Right ventricle myocardium superior (tissue), 1 donor: Measurements from ENCODE around the gene C14orf180. TPM values are rescaled to one million over a fixed set of nuclear protein-coding genes. Genes with fewer than 3 reads are reported as not detected.

Experiments
- ATAC-seq: fragments of 200-7000 bp; cut with Tn5 transposase; one replicate; pipeline ENCODE4 v1.9.1; 2020; ENCODE audit warnings: mild to moderate bottlenecking; ENCODE audit not compliant: poor library complexity
- DNase-seq: peaks from one replicate; pipeline ENCODE4 v3.0.0-alpha.2; 2020
- intact Hi-C: fragments of 100-400 bp; cut with DNase I; formaldehyde crosslinking; loops from one replicate; pipeline ENCODE4 v1.11.2; 2022
- total RNA-seq: library from RNA; stranded (reverse); fragmentation: NEBNext Ultra II Directional; extraction: Animal tissue kit (Norgen Biotek cat#: 25700); gene quantifications from one replicate; pipeline ENCODE4 v1.2.1, GENCODE V29; 2021
- donor health status: DM: no; HTN: yes; CAD: no; lungs with severe emphysema.

The C14orf180 gene
- total RNA-seq, 1 donor from 2014 or later: 42.5 TPM

DNA sequence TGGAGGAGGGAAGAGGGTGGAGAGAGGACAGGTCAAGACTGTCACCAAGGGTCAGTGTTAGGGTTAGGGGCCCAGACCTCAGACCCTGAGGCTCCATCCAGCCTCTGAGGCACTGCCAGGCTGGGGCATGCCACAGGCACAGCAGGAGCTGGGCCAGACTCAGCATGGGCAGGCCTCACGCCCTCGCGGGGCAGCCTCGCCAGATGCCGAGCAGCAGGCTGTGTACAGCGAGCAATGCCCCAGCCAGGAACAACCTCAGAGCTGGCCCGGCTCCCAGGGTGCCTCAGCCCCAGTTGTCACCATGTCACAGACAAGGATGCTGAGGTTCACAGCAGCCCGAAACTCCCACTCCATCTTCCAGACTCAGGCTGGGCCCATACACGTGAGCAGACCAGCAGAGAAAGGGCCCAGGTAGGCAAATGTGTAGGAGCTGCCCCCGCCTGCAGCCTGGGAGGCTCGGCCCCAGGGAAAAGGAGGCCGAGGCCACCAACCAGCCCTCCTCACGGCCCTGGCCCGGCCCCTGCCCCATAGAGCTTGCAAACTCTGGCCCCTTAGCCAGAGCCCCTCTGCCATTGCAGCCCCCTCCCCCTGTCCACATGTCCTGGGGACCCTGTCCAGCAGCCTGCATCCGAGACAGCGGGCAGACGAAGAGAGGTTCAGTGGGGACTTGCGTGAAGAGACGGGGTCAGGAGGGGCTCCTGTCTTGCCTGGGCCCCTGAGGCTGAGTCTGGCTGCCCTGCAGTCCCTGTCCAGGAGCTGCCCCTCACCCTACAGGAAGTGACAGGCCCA is 7.5 kb downstream of the C14orf180 start:
- intact Hi-C loops: no loop called here
- ATAC-seq (peak; percentile 47), DNase-seq (peak; percentile 89)

DNA sequence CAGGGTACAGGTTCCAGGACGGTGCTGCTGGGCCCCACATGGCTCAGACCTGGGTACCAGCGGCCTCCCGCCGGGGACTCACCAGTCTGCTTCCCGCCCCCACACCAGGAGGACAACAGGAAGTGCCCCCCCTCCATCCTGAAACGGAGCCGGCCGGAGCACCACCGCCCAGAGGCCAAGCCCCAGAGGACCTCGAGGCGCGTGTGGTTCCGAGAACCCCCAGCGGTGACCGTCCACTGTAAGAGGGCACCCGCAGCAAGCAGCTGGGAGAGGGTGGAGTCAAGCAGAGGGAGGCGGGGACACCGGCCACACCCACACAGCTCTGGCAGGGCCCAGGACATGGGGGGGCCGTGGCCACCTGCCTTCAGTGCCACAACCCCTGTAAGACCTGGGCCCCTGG is 8.1 kb downstream of the C14orf180 start:
- DNase-seq (no peak), ATAC-seq (no peak)
- intact Hi-C loops: no loop called here

DNA sequence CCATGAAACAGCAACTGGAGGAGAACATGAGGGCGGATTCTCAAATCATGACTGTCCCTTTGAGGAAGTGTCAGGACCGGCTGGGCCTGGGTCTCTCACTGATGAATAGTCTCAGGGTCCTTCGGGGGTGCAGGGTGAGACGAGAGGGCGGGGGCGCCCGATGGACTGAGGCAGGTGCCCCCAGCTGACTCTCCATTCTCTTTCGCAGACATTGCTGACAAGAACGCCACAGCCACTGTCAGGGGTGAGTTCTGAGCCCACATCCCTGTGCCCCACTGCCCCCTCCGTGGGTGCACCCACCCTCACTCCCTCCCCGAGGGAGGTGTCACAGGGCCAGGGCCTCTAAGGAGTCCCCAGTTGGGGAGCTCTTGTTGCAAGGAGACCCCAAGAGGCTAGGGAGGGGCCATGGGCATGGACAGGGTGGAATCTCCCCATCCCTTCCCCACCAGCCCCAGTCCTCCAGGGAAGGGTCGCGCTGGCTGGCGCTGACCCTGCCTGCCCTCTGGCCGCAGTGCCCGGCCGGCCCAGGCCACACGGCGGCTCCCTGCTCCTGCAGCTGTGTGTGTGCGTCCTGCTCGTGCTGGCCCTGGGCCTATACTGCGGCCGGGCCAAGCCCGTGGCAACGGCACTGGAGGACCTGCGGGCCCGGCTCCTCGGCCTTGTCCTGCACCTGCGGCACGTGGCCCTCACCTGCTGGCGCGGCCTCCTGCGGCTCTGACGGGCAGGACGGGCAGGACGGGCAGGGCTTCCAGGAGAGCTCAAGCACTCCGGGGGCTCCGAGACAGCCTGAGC is 8.7 kb downstream of the C14orf180 start:
- DNase-seq (no peak), ATAC-seq (no peak)
- intact Hi-C loops: no loop called here

DNA sequence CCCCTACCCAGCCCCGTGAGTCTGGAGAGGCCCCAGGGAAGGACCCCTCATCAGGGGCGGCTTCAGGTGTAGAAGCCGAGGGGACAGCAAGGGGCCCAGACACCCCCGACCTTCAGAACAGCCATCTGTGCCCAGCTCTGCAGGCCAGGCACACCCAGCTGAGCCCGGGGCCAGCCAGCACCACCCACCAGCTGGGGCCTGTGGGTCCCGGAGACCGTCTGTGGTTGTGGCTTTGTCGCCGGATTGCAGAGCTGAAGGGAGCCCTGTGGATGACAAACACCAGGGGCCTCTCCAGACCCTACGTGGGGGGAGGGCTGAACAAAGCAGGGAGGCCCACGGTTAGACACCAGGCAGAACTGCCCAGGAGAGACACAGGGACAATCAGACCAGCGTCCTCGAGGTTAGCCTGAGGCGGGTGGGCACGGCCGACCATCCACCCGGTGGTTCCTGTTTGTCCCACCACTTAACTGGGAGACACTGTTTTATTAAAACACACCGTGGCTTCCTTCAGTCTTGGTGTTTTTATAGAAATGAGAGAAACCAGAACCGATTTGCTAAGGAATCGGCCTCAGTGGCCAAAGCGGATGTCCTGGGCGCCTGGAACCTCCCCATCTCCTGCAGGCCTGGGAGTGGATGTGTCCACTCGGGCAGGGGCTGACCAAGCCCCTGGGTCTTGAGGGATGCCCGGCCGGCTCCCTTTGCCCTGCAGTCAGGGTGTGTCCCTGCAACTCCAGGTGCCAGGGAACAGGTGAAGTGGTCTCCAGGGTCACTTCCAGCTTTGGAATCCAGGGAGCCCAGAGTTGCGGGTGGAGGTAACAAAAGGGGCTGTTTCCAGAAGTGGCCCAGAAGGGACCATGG is 10.0 kb downstream of the C14orf180 start:
- DNase-seq (no peak), ATAC-seq (no peak)
- intact Hi-C loops: no loop called here

DNA sequence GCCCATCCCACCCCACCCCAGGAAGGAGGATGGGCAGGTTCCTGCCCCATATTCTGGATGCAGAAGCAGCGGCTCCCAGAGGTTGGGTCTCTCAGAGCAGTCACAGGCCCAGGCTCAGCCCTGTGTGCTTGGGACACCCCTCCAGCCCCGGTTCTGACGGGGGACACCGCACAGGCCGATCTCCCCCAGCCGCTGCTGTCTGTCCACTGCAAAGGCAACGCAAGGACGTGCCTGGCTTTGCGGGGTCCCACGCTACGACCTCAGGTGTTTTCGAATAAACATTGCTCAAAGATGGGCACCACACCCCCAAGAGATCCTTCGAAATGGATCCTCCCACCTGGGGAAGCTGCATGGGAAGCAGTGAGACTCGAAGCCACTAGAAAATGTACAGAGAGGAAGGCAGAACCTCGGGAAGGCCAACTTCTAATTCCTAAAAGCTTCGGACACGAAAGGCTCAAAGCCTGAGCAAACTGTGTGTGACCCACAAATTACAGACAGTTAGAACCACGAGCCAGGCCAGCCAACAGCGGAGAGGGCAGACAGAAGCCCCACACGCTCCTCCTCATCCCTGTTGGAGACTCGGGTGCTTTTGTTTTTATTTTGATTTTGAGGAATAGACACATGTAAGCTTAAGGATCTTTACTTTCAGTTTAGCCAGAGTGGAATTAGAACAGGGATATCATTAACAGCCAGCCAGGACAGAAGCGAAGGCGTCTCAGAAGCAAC is 10.8 kb downstream of the C14orf180 start:
- intact Hi-C loops: no loop called here
- ATAC-seq (no peak), DNase-seq (peak; percentile 29)

DNA sequence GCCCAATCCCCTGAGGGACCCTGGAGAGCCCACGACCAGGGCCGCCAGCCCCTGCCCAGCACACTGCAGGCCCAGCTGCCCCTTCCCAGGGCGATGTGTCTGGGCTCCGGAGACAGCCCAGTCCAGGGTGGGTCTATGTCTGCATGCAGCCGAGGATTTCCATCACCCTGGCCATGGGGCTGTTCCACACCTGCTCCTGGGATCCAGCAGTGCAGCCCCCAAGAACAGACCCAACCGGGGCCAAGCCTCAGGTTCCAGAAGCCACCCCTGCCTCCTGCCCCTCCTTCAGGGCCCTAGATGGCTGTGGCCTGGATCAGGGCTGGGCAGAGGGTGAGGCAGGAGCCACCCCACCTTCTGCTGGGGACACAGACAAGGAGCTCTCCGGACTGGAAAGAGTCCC is 11.5 kb downstream of the C14orf180 start:
- ATAC-seq (no peak), DNase-seq (peak; percentile 27)
- intact Hi-C loops: no loop called here

DNA sequence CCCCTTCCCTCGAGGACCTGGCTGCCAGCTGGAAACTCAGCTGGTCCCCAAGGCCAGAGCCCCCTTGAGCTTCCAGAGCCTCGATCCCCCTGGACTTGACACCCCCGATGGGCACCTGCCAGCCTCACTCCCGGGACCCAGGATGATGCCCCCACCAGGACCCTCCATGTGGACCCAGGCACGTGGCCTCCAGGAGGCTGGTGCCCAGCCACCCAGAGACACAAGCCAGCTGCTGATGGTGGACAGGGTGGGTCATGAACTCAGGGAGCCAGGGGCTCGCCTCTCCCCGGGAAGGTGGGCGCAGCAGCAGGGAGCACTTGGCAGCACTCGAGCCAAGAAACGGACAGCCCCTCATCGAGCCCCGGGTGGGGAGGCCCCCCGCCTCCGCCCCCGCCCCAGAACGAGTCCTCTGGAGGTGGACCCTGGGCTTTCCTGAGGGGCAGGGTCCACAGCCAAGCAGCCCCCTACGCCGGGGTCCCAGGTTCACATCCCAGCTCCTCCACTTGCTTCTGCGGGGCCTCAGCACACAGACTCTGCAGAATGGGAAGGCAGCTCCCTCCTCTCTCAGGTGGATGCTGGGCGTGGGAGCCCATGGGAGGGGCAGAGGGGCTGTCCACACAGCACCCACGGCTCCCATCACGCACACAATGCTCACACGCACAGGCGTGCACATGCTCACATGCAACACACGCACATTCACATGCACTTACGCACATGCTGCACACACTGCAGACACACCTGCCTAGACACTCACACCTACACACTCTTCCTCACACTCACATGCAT is 12.1 kb downstream of the C14orf180 start:
- DNase-seq: peak; percentile 35
- ATAC-seq: no peak
- intact Hi-C loops: no loop called here

DNA sequence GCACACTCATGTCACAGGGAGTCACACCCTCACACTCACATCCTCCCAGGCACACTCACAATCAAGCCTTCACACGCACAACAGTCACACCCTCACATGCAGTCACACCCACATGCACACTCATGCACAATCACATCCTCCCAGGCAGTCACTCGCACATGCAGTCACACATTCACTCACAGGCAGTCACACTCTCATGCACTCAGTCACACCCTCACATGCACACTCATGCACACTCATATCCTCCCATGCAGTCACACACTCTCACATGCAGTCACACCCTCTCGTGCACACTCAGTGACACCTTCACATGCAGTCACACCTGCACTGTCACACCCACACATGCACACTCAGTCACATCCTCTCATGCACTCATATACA is 12.7 kb downstream of the C14orf180 start:
- intact Hi-C loops: no loop called here

DNA sequence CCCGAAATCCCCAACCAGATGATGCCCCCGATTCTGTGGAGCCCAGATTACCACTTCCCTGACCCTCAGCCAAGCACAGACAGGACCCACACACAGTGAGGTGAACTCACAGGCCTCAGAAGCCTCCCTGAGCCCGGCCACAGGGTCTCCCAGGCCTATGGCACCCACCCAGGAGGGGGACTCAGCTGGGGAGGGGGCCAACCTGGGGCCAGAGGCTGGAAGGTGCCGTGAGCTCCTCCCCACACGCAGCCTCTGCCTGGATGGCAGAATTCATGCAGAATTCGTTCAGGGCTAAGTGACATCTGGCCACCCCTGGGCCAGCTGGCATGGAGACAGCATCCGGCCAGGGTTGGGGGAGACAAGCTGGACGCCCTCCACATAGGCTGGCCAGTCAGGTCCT is 13.2 kb downstream of the C14orf180 start:
- ATAC-seq (no peak), DNase-seq (peak; percentile 36)
- intact Hi-C loops: no loop called here

More for the DNA sequence above, 12.7 kb downstream of the C14orf180 start:
- ATAC-seq (no peak), DNase-seq (no peak)

DNA sequence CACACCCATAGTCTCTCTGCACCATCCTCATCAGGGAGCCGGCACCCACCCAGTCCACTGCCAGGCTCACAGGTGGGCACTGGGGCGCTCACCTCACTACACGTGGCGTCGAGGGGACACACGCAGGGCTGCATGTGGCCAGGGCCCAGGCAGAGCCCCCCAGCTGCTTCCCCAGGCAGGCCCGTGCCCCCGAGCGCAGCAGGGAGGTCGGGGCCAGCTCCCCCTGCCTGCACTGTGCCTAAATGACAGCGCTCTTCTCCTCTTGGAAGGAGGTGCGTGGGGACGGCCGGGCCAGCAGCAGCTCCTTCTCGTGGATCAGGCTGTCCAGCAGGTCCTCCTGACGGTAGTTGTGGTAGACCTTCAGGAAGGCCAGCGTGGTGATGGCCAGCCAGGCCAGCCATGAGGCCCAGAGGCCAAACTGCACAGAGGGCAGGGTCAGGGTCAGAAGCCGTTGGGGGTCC is 13.7 kb downstream of the C14orf180 start:
- DNase-seq (peak; percentile 36), ATAC-seq (peak; percentile 21)
- intact Hi-C loops: no loop called here

DNA sequence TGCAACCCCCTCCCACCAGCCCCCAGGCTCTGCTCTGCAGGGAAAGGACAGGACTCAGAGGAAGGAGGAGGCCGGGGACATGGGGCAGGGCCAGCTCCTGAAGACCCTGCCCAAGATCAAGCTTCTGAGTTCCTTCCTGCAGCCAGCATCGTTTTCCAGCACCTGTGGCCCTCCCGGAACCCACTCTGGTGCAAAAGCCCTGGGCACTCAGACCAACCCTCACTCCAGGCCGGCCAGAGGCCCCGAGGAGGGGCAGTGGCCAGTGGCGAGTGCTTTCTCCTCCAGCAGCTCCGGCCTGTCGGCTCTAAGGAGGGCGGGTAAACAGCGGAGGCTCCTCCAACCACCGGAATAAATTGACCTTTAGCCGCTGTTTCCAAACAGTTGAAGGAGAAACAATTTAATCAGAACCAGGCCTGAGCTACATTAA is 14.2 kb downstream of the C14orf180 start:
- intact Hi-C loops: no loop called here
- DNase-seq (peak; percentile 24), ATAC-seq (no peak)

DNA sequence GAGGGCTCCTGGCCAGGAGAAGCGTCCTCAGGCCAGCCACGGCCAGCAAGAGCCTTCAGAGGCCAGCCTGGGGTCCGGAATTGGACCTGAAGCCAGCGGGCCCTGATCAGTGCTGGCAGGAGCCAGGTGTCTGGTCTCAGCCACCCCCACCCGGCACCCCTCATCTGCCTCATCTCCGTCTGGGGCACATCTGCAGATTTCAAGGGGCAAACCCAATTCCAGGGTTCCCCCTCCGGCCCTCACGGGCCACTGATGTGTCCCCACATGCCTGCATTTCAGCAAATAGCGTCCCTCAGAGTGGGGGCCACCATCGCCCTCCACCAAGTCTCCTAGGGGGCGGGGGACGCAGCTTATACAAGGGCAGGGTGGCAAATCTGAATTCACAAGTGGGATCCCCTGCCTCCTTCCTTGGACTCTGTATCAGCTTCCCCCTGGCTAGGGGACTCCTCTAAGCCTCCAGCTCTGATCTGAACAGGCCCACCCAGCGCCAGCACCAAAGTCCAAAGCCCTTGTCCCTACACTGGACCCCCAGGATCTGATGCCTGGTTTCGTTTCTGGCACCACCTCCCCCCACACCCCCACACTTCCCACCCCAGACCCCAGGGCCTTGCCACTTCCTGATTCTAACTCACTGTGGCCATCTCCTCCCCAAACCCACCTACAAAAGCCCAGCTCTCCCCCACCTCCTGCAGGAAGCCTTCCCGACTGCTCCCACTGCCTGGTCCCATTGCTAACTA is 14.9 kb downstream of the C14orf180 start:
- intact Hi-C loops: no loop called here
- ATAC-seq (no peak), DNase-seq (peak; percentile 31)

DNA sequence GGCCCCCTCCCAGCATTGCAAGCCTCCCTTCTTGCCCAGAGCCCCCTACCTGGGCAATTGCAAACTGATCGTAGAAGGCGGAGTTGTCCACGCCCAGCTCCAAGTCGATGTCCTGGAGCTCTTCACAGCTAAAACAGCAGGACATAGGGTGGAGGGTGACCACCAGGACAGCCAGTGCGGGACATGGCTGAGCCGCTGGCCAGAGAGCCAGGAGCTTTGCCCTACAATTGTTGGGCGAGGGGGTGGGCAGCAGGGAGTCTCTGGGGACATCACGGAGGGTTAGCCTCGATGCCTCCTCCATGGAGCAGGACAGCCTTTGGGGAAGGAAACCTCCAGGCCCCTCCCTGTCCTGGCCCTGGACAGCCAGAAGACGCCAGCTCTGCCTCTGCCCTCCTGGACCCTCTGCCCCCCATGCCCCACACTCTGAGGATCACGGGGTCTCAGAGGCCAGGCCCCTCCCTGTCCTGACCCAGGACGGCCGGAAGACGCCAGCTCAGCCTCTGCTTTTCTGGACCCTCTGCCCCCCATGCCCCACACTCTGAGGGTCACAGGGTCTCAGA is 15.6 kb downstream of the C14orf180 start:
- ATAC-seq: no peak
- intact Hi-C loops: no loop called here
- DNase-seq: peak; percentile 26

DNA sequence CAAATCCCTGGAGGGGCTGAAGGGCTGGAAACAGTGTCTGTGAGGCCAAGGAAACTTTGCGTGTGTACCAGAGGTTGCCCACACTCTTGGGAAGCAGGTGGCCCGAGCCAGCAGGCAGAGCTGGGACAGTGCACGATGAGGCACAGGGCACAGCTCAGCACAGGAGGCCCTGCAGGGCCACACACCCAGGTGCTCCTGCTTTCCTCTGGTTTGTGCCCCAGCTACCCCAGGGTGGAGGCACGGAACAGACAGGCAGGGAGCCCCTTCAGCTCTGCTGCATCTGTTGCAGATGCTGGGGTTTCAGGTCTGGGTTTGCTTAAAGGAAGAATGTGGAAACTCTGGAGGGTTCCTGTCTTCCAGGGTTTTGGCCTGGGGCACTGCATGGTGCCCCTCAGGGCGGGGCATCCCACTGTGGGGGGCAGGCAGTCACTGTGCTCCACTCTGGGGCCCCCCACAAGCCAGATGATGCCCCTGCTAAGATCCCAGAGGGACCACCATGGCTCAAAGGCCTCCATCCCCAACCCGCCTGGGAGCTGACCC is 16.4 kb downstream of the C14orf180 start:
- peak; percentile 19 for DNase-seq
- intact Hi-C loops: no loop called here
- ATAC-seq: no peak

DNA sequence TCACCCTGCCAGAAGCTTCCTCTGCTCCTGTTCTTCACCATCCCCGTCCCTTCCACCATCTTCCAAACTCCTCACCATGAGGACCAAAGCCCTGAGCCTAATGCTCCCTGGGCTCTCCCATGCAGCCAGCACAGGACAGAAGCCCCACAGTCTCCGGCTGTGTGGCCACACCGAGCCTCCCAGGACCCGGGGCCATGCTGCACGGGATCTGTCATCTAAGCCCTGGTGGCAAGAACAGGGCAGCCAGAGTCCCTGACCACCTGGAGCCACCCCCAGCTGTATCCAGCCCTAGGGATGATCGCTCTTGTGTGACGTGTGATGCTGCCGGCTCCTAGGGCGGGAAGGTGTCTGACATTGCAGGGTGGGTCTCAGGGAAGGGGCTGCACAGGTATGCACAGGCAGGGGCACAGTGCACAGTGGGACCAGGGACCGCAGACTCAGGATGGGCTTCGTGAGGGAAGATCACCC is 16.9 kb downstream of the C14orf180 start:
- peak; percentile 26 for DNase-seq
- ATAC-seq: no peak
- intact Hi-C loops: no loop called here

DNA sequence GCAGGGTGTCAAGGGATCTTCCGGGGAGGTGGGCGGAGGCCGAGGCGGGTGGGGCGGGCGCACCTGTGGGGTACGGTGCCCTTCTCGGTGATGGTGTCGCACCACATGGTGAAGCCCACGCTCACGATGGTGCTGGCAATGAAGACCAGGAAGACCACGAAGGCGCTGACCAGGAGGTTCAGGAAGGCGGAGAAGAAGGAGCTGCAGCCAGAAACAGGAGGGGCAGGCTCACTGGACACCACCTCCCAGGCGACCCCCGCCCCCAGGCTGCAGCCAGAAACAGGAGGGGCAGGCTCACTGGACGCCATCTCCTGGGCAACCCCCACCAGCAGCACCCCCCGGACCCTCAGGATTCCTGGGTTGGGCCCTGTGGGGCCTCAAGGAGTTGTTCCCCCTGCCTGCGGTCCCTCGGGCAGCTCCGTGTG is 17.4 kb downstream of the C14orf180 start:
- DNase-seq (no peak), ATAC-seq (no peak)
- intact Hi-C loops: no loop called here
